Measurements from ENCODE around the gene USP7.

Gene USP7

DNA sequence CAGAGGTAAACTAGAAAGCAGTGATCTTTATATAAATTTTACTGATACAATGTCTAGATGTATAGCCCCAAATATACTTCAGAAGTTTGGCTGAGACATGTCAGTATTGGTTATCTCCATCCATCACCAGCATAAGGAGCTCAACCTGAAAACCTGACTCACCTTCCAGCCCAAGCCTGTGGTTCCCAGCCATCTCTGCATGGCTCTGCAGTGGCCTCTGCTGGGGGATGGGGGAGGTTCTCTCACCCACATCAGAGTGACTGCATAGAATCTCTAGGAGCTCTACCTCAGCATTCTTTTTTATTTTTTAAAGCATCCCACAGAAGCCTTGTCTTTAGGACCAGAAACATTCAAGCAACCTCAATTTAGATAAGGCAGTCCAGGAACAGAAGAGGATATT lies 27.3 kb downstream of the USP7 start:
- DNase-seq (ENCODE audit: low read depth): no peak
- H3K4me3 ChIP-seq (ENCODE audit: control insufficient read depth, low read depth, low read length): no peak overlapping the region
- TF ChIP-seq, protein P1, sequence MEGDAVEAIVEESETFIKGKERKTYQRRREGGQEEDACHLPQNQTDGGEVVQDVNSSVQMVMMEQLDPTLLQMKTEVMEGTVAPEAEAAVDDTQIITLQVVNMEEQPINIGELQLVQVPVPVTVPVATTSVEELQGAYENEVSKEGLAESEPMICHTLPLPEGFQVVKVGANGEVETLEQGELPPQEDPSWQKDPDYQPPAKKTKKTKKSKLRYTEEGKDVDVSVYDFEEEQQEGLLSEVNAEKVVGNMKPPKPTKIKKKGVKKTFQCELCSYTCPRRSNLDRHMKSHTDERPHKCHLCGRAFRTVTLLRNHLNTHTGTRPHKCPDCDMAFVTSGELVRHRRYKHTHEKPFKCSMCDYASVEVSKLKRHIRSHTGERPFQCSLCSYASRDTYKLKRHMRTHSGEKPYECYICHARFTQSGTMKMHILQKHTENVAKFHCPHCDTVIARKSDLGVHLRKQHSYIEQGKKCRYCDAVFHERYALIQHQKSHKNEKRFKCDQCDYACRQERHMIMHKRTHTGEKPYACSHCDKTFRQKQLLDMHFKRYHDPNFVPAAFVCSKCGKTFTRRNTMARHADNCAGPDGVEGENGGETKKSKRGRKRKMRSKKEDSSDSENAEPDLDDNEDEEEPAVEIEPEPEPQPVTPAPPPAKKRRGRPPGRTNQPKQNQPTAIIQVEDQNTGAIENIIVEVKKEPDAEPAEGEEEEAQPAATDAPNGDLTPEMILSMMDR (IDR thresholded peaks at IDR 0.05; ENCODE audit: control insufficient read depth, insufficient read depth, low read depth, low read length, missing control alignments): peak; percentile 68

DNA sequence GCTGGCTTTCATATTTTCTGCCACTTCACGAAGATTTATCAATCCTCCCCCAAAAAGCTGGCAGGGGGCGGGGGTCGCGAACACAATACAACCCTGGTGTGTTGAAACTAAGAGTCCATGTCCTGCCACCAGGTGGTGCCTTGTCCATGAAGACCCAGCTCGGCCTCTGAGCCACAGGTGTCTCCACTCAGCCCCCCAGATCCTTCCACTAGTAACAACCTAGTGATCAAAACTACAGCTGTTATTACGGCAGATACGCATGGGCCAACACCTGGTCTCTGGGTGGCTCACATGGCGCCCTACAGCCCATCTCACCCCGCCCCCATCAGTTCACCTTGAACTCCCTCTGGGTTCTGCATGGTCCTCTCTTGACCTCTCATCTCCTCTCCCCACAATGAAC lies 27.7 kb downstream of the USP7 start:
- H3K4me3 ChIP-seq (ENCODE audit: control insufficient read depth, low read depth, low read length): no peak overlapping the region
- TF ChIP-seq, protein P1 (IDR thresholded peaks at IDR 0.05; ENCODE audit: control insufficient read depth, insufficient read depth, low read depth, low read length, missing control alignments): peak; percentile 39
- no peak for DNase-seq (ENCODE audit: low read depth)

GRCh38 chr16:8934601-8935000 lies 29.1 kb downstream of the USP7 start:
- TF ChIP-seq, protein P1 (IDR thresholded peaks at IDR 0.05; ENCODE audit: control insufficient read depth, insufficient read depth, low read depth, low read length, missing control alignments): no peak
- DNase-seq (ENCODE audit: low read depth): no peak

DNA sequence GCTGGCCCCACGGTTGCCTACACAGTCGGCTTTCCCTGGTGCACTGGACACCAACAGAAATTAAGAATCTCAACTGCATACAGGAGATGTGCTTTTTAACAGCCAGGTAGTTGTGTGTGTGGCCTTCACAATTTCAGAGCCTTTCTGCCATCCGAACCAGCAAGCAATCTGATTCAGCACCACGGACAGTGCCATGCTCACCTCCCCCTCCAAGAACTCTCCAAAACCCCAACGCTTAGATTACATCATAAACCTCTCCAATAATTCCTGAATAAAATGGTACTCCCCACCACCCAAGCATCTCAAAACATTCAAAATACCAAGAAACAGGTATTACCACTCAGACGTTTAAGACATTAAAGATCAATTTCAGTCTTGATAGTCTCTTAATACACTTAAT lies 31.8 kb downstream of the USP7 start:
- TF ChIP-seq, protein P1 (IDR thresholded peaks at IDR 0.05; ENCODE audit: control insufficient read depth, insufficient read depth, low read depth, low read length, missing control alignments): no peak
- H3K4me3 ChIP-seq (ENCODE audit: control insufficient read depth, low read depth, low read length): no peak overlapping the region
- DNase-seq (ENCODE audit: low read depth): no peak

More at GRCh38 chr16:8934601-8935000, 29.1 kb downstream of the USP7 start:
- H3K4me3 ChIP-seq (ENCODE audit: control insufficient read depth, low read depth, low read length): no peak overlapping the region

GRCh38 chr16:8929086-8929748 lies 34.5 kb downstream of the USP7 start:
- TF ChIP-seq, protein P1 (IDR thresholded peaks at IDR 0.05; ENCODE audit: control insufficient read depth, insufficient read depth, low read depth, low read length, missing control alignments): no peak
- no peak for DNase-seq (ENCODE audit: low read depth)
- H3K4me3 ChIP-seq (ENCODE audit: control insufficient read depth, low read depth, low read length): no peak overlapping the region

- DNase-seq (ENCODE audit: low read depth): no peak
- TF ChIP-seq, protein P1 (IDR thresholded peaks at IDR 0.05; ENCODE audit: control insufficient read depth, insufficient read depth, low read depth, low read length, missing control alignments): no peak
- H3K4me3 ChIP-seq (ENCODE audit: control insufficient read depth, low read depth, low read length): no peak overlapping the region
These were observed 35.2 kb downstream of the USP7 start for GRCh38 chr16:8928467-8928957.

Data from AG09309 (cell line).